OCI-LY7 (cell line): ENCODE measurements around the gene DNAJB11. TPM values are rescaled to one million over a fixed set of nuclear protein-coding genes. Genes with fewer than 3 reads are reported as not detected.

Experiments used
- BruUV-seq: library from RNA; stranded (reverse); fragments of 400-500 nt; replicated peaks from 2 replicates; lab custom pipeline; 2021; lab: Mats Ljungman, UMichigan
- CTCF ChIA-PET: fragments of 300-600 bp; sonication (Branson Sonifier 250); formaldehyde crosslinking; loops from one replicate; lab custom pipeline; 2022; ENCODE audit warnings: antibody characterized with exemption; ENCODE audit not compliant: unreplicated experiment; lab: Charles Lee
- POLR2A ChIA-PET: fragments of 300-600 bp; sonication (Branson Sonifier 250); formaldehyde crosslinking; loops from one replicate; lab custom pipeline; 2022; ENCODE audit warnings: antibody characterized with exemption; lab: Charles Lee
- DNase-seq: peaks from one replicate; pipeline ENCODE4 v3.0.0-alpha.2; 2015; ENCODE audit warnings: low spot score
- H2AFZ ChIP-seq: fragments of 200-600 bp; sonication (generic), shearing (Covaris generic); 2 replicates; pipeline ENCODE4 v1.6.1; 2014; ENCODE audit warnings: mild to moderate bottlenecking, antibody characterized with exemption, low read length, moderate library complexity
- H3K27ac ChIP-seq: fragments of 200-600 bp; sonication (generic); 2 replicates; pipeline ENCODE4 v1.5.1; 2014; ENCODE audit warnings: mixed run types, low read depth, mild to moderate bottlenecking, moderate library complexity, low read length, inconsistent platforms; ENCODE audit not compliant: poor library complexity, severe bottlenecking
- H3K36me3 ChIP-seq: fragments of 200-600 bp; sonication (generic); 2 replicates; pipeline ENCODE4 v1.6.1; 2014; ENCODE audit warnings: mild to moderate bottlenecking, antibody characterized with exemption, low read length, moderate library complexity, mixed read lengths; ENCODE audit not compliant: insufficient read depth
- H3K4me1 ChIP-seq: fragments of 200-600 bp; sonication (generic); 2 replicates; pipeline ENCODE4 v1.5.1; 2014; ENCODE audit warnings: mild to moderate bottlenecking, low read length; ENCODE audit not compliant: insufficient read depth, poor library complexity, severe bottlenecking
- H3K4me2 ChIP-seq: fragments of 200-600 bp; sonication (generic); 2 replicates; pipeline ENCODE4 v1.6.1; 2014; ENCODE audit warnings: mild to moderate bottlenecking, low read length
- H3K4me3 ChIP-seq: fragments of 200-600 bp; sonication (generic); 2 replicates; pipeline ENCODE4 v1.5.1; 2014; ENCODE audit warnings: mild to moderate bottlenecking, low read depth, low read length; ENCODE audit not compliant: poor library complexity, severe bottlenecking
- H3K79me2 ChIP-seq: fragments of 200-600 bp; sonication (generic); 2 replicates; pipeline ENCODE4 v1.6.1; 2016; ENCODE audit warnings: low read depth, mild to moderate bottlenecking, low read length, moderate library complexity, mixed read lengths; ENCODE audit not compliant: insufficient read depth
- H3K9me2 ChIP-seq: fragments of 200-600 bp; sonication (generic); 2 replicates; pipeline ENCODE4 v1.6.1; 2016; ENCODE audit warnings: mild to moderate bottlenecking, low read length, mixed read lengths; ENCODE audit not compliant: insufficient read depth
- H3K9me3 ChIP-seq: fragments of 200-600 bp; sonication (generic); 2 replicates; pipeline ENCODE4 v1.6.1; 2014; ENCODE audit warnings: mild to moderate bottlenecking, mixed run types, low read length, mixed read lengths
- H4K20me1 ChIP-seq: fragments of 200-600 bp; sonication (generic); 2 replicates; pipeline ENCODE4 v1.6.1; 2014; ENCODE audit warnings: mild to moderate bottlenecking, antibody characterized with exemption, low read length, moderate library complexity, mixed read lengths; ENCODE audit not compliant: insufficient read depth
- CTCF ChIP-seq: fragments of 200-600 bp; sonication (generic); conservative IDR thresholded peaks from 2 replicates; pipeline ENCODE4 v1.5.1; 2014; ENCODE audit warnings: mild to moderate bottlenecking, antibody characterized with exemption, low read length, moderate library complexity, mixed read lengths
- EZH2phosphoT487 ChIP-seq: fragments of 200-600 bp; sonication (generic); IDR thresholded peaks from 2 replicates; pipeline ENCODE4 v1.6.1; 2018; ENCODE audit warnings: low read depth, borderline replicate concordance, mild to moderate bottlenecking, mixed run types, antibody characterized with exemption, low read length, moderate library complexity, mixed read lengths
- intact Hi-C: fragments of 100-400 bp; cut with micrococcal nuclease; formaldehyde crosslinking; loops from one replicate; pipeline ENCODE4 v1.10.0; 2022; ENCODE audit not compliant: unreplicated experiment
- total RNA-seq, 2 experiments: library from RNA; depleted of rRNA in 1 of 2; stranded (reverse); fragments of >200 nt in 1 of 2; shearing (Covaris generic) in 1 of 2; gene quantifications; 2 replicates each; pipeline ENCODE4 v1.2.3, GENCODE V29; 2014 to 2022

DNAJB11 gene
- total RNA-seq, 2 experiments from 2014 or later = 61.1 to 73.0 TPM

DNA sequence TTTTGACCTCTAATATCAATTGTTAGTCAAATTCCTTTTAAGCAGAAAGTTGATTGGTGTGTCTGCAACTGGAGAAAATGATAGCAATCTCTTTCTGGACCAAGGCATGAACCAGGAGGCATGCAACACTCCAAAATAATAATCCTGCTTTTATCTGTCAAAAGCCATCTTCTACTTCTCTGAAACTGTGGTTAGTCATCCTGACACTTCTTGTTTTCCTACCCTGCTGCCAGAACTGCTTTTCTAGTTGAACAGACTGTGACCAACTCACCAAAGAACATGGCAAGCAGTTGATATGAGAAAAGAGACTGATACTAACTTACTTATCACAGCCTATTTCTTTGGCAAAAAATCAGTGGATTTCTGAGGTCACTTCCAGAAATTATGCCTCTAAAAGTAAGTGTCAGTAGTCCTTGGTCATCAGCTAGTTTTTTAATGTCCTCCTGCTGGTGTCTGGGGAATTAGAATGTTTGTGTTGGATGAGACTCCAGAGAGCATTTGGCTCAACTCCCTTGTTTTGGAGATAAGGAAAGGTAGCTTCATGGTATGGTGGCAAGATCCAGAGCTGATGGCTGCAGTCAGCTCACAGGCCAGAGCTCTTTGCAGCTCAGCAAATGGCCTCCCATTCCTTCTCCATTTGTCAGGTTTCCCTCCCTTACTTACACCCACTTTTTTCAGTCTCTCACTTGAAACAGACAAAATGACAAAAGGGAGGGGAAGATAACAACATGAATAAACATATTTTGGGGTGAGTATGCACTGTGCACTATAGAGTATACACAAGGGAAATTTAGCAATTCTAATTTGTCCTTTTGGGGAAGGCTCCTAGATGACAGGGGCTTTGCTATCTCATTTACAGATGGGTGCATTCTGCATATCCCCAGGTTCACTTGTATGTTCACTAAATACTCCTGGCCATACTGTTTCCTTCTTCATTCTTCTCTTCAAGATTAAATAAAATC is 33.4 kb upstream of the DNAJB11 start:
- Histone ChIP-seq H3K9me3 (no peaks in the 10 kb centered on the region), H3K79me2 (no peaks in the 10 kb centered on the region), H3K9me2 (no peaks in the 10 kb centered on the region), H3K36me3 (no peaks in the 10 kb centered on the region), H3K4me1 (peaks cover 40% of the 10 kb centered on the region), H4K20me1 (no peaks in the 10 kb centered on the region), H3K4me2 (no peak overlapping the region), H2AFZ (no peak overlapping the region), H3K27ac (no peak overlapping the region), H3K4me3 (no peak overlapping the region)
- TF ChIP-seq CTCF = no peak
- TF ChIP-seq EZH2phosphoT487 = no peak
- BruUV-seq = no TSS peak
- ChIA-PET POLR2A (interaction anchor here (1.0 to 1.2 kb wide), 2 partner anchors 33 to 599 kb away, joined by 3 read pairs; partner anchors contain the start of genes DNAJB11 and TRA2B), CTCF (no interaction called here)
- intact Hi-C loops = loop anchor here (10.0 kb wide), 1 partner anchor 382 kb away; no protein-coding TSS in a partner anchor
- DNase-seq = no peak

DNA sequence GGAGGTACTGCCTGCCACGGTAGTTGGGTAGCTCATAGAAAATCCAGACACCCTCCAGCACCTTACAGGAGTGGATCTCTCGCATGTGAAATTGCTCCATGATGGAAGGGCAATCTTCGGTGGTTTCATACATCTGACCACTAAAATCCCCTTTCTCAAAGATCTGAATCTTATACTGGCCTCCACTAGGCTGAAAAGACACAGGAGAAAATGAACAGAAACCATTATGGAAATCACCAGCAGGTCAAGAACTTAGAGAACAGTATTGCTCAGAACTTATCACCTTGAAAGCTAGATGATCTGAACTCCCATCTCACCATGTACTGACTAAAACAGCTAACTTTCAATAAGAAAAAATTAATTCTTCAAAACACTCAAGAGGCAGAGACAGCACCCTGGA is 31.7 kb upstream of the DNAJB11 start:
- peaks cover 32% of the 10 kb centered on the region for H3K4me1 ChIP-seq
- no peak for DNase-seq
- intact Hi-C loops = loop anchor here (10.0 kb wide), 1 partner anchor 384 kb away; no protein-coding TSS in a partner anchor
- no peak overlapping the region for H2AFZ ChIP-seq
- H3K4me2 ChIP-seq = no peak overlapping the region
- no peaks in the 10 kb centered on the region for H3K9me3 ChIP-seq
- H3K9me2 ChIP-seq = no peaks in the 10 kb centered on the region
- no peak overlapping the region for H3K4me3 ChIP-seq
- ChIA-PET CTCF (interaction anchor here (3.2 kb wide), 1 partner anchor 278 kb away, joined by 25 read pairs; no protein-coding TSS in a partner anchor), POLR2A (interaction anchor here (0.6 to 1.5 kb wide), 4 partner anchors 13 to 40 kb away, joined by 3 to 5 read pairs (median 4); no protein-coding TSS in a partner anchor)
- H3K27ac ChIP-seq = no peak overlapping the region
- BruUV-seq = no TSS peak
- H4K20me1 ChIP-seq = no peaks in the 10 kb centered on the region
- no peaks in the 10 kb centered on the region for H3K79me2 ChIP-seq
- H3K36me3 ChIP-seq = peaks cover 2% of the 10 kb centered on the region; the same call in 1 of the 2 replicates
- TF ChIP-seq CTCF = no peak
- TF ChIP-seq EZH2phosphoT487 = no peak
